Caco-2 (cell line): Measurements from ENCODE around the gene TRIM24. TPM values are rescaled to one million over a fixed set of nuclear protein-coding genes. Genes with fewer than 3 reads are reported as not detected.

Source experiments
- BruUV-seq: library from RNA; stranded (reverse); fragments of 400-500 nt; replicated peaks from 2 replicates; lab custom pipeline; 2021; lab: Mats Ljungman, UMichigan
- CTCF ChIA-PET: fragments of 300-600 bp; sonication (Branson Sonifier 250); formaldehyde crosslinking; loops from one replicate; lab custom pipeline; 2022; ENCODE audit warnings: antibody characterized with exemption; lab: Charles Lee
- POLR2A ChIA-PET: fragments of 300-600 bp; sonication (Branson Sonifier 250); formaldehyde crosslinking; loops from one replicate; lab custom pipeline; 2022; ENCODE audit warnings: antibody characterized with exemption; lab: Charles Lee
- DNase-seq, 2 experiments: peaks; one replicate each; pipeline versions ENCODE4 v3.0.0 to v3.0.0-alpha.2; 2020 to 2022
- H3K27me3 ChIP-seq: replicated peaks from 2 replicates; pipeline ENCODE4 v1.6.0; 2011; ENCODE audit warnings: low read length; ENCODE audit not compliant: control insufficient read depth, insufficient read depth
- H3K36me3 ChIP-seq: 2 replicates; pipeline ENCODE4 v1.5.1; 2011; ENCODE audit warnings: low read length; ENCODE audit not compliant: control insufficient read depth, insufficient read depth
- H3K4me1 ChIP-seq: fragments of 250-450 bp; sonication (Bioruptor Pico); 2 replicates; pipeline ENCODE4 v1.5.1; 2020; ENCODE audit warnings: mild to moderate bottlenecking
- H3K4me3 ChIP-seq: 2 replicates; pipeline ENCODE4 v1.5.1; 2011; ENCODE audit warnings: low read depth, mild to moderate bottlenecking, control low read depth, low read length
- H3K9me3 ChIP-seq: fragments of 250-450 bp; sonication (Bioruptor Pico); 2 replicates; pipeline ENCODE4 v1.5.1; 2020; ENCODE audit warnings: mild to moderate bottlenecking, moderate library complexity
- H3K27ac Mint-ChIP-seq: one replicate; pipeline ENCODE4 v1.8.0; 2022; ENCODE audit warnings: mixed read lengths; ENCODE audit not compliant: unreplicated experiment
- H3K27me3 Mint-ChIP-seq: one replicate; pipeline ENCODE4 v1.8.0; 2022; ENCODE audit warnings: mixed read lengths; ENCODE audit not compliant: insufficient read depth, unreplicated experiment
- H3K36me3 Mint-ChIP-seq: one replicate; pipeline ENCODE4 v1.8.0; 2022; ENCODE audit warnings: mild to moderate bottlenecking, mixed read lengths; ENCODE audit not compliant: insufficient read depth, unreplicated experiment
- H3K4me1 Mint-ChIP-seq: one replicate; pipeline ENCODE4 v1.8.0; 2022; ENCODE audit warnings: low read depth, mixed read lengths; ENCODE audit not compliant: unreplicated experiment
- H3K4me3 Mint-ChIP-seq: one replicate; pipeline ENCODE4 v1.8.0; 2022; ENCODE audit warnings: mild to moderate bottlenecking, moderate library complexity, mixed read lengths; ENCODE audit not compliant: unreplicated experiment
- H3K9me3 Mint-ChIP-seq: one replicate; pipeline ENCODE4 v1.8.0; 2022; ENCODE audit warnings: mixed read lengths; ENCODE audit not compliant: unreplicated experiment
- CTCF ChIP-seq, 2 experiments: fragments of 200-600 bp in 1 of 2; IDR thresholded peaks; 1 replicate in 1 of 2; 2 replicates in 1 of 2; pipeline versions ENCODE4 v1.5.1 to v1.8.0; 2011 to 2022; ENCODE audit warnings: antibody characterized with exemption in 1 of 2, control low read depth in 1 of 2, inconsistent platforms in 1 of 2, low read depth in 1 of 2, low read length in 1 of 2, mild to moderate bottlenecking in 1 of 2, moderate library complexity in 1 of 2; ENCODE audit not compliant: insufficient read depth in 1 of 2, severe bottlenecking in 1 of 2, unreplicated experiment in 1 of 2
- intact Hi-C: fragments of 100-400 bp; cut with micrococcal nuclease; formaldehyde crosslinking; loops from one replicate; pipeline ENCODE4 v1.10.0; 2022; ENCODE audit not compliant: unreplicated experiment
- total RNA-seq: library from RNA; stranded (reverse); gene quantifications from 2 replicates; pipeline ENCODE4 v1.2.3, GENCODE V29; 2022

Gene TRIM24
- total RNA-seq, 1 experiment from 2014 or later, result 58.2 TPM

GRCh38 chr7:138588986-138589385 is 128.9 kb downstream of the TRIM24 start:
- Histone ChIP-seq H3K36me3 (peaks cover 2% of the 10 kb centered on the region), H3K9me3 (no peaks in the 10 kb centered on the region), H3K27me3 (no peaks in the 10 kb centered on the region), H3K4me3 (no peak overlapping the region), H3K4me1 (no peaks in the 10 kb centered on the region; the same call in 1 of the 2 replicates)
- no TSS peak for BruUV-seq
- no peak overlapping the region for H3K4me3 Mint-ChIP-seq
- no peaks in the 10 kb centered on the region for H3K27me3 Mint-ChIP-seq
- no peaks in the 10 kb centered on the region for H3K9me3 Mint-ChIP-seq
- no peaks in the 10 kb centered on the region for H3K4me1 Mint-ChIP-seq
- H3K27ac Mint-ChIP-seq, result no peak overlapping the region
- intact Hi-C loops, result no loop called here
- no peak for DNase-seq
- POLR2A ChIA-PET, result no interaction called here
- CTCF ChIA-PET, result no interaction called here
- peaks cover 53% of the 10 kb centered on the region for H3K36me3 Mint-ChIP-seq
- TF ChIP-seq CTCF (IDR thresholded peaks at IDR 0.05; ENCODE audit: insufficient read depth in 1 of 2, low read depth in 1 of 2, low read length in 1 of 2, severe bottlenecking in 1 of 2, unreplicated experiment in 1 of 2), result no peak

GRCh38 chr7:138590154-138590553 is 130.1 kb downstream of the TRIM24 start:
- Mint-ChIP-seq H3K36me3 (peaks cover 42% of the 10 kb centered on the region), H3K4me3 (no peak overlapping the region), H3K27ac (no peak overlapping the region), H3K4me1 (no peaks in the 10 kb centered on the region), H3K9me3 (no peaks in the 10 kb centered on the region), H3K27me3 (no peaks in the 10 kb centered on the region)
- Histone ChIP-seq H3K4me3 (no peak overlapping the region), H3K4me1 (no peaks in the 10 kb centered on the region; the same call in 1 of the 2 replicates), H3K27me3 (no peaks in the 10 kb centered on the region), H3K9me3 (no peaks in the 10 kb centered on the region), H3K36me3 (peaks cover 2% of the 10 kb centered on the region)
- no peak for TF ChIP-seq CTCF (IDR thresholded peaks at IDR 0.05; ENCODE audit: insufficient read depth in 1 of 2, low read depth in 1 of 2, low read length in 1 of 2, severe bottlenecking in 1 of 2, unreplicated experiment in 1 of 2)
- intact Hi-C loops, result no loop called here
- CTCF ChIA-PET, result no interaction called here
- no TSS peak for BruUV-seq
- POLR2A ChIA-PET, result no interaction called here
- DNase-seq, result no peak

GRCh38 chr7:138595454-138595853 is 135.4 kb downstream of the TRIM24 start:
- Mint-ChIP-seq H3K27ac (no peak overlapping the region), H3K36me3 (peaks cover 13% of the 10 kb centered on the region), H3K4me3 (no peak overlapping the region), H3K9me3 (no peaks in the 10 kb centered on the region), H3K27me3 (no peaks in the 10 kb centered on the region), H3K4me1 (no peaks in the 10 kb centered on the region)
- no peak for TF ChIP-seq CTCF (IDR thresholded peaks at IDR 0.05; ENCODE audit: insufficient read depth in 1 of 2, low read depth in 1 of 2, low read length in 1 of 2, severe bottlenecking in 1 of 2, unreplicated experiment in 1 of 2)
- intact Hi-C loops, result no loop called here
- no peaks in the 10 kb centered on the region for H3K36me3 ChIP-seq
- no peaks in the 10 kb centered on the region for H3K27me3 ChIP-seq
- DNase-seq, result no peak
- BruUV-seq, result no TSS peak
- no peaks in the 10 kb centered on the region; the same call in 1 of the 2 replicates for H3K4me1 ChIP-seq
- H3K4me3 ChIP-seq, result no peak overlapping the region
- POLR2A ChIA-PET, result no interaction called here
- CTCF ChIA-PET, result no interaction called here
- H3K9me3 ChIP-seq, result no peaks in the 10 kb centered on the region
